Stomach (tissue), 9 donors: ENCODE data around the gene PET100. TPM values are rescaled to one million over a fixed set of nuclear protein-coding genes. Genes with fewer than 3 reads are reported as not detected.

Source experiments
- DNase-seq, 2 donors: peaks; one replicate each; pipeline versions ENCODE4 v3.0.0 to v3.0.0-alpha.2; 2013 to 2019
- H3K27ac ChIP-seq, 5 donors: fragments of 200-600 bp in 4 of 5; sonication (generic) in 4 of 5; one replicate each; pipeline ENCODE4 v1.5.1; 2013 to 2019; ENCODE audit warnings: mild to moderate bottlenecking in 1 of 5, moderate library complexity in 1 of 5
- H3K27me3 ChIP-seq, 3 donors: fragments of 200-600 bp; sonication (generic); one replicate each; pipeline ENCODE4 v1.5.1; 2017 to 2019; ENCODE audit warnings: mixed run types in 1 of 3
- H3K36me3 ChIP-seq, 4 donors: fragments of 200-600 bp; sonication (generic); 1 replicate in 3 of 4; 2 replicates in 1 of 4; pipeline ENCODE4 v1.5.1; 2016 to 2019
- H3K4me1 ChIP-seq, 4 donors: fragments of 200-600 bp; sonication (generic); one replicate each; pipeline ENCODE4 v1.5.1; 2016 to 2019
- H3K4me3 ChIP-seq, 4 donors: fragments of 200-600 bp; sonication (generic) in 3 of 4; one replicate each; pipeline ENCODE4 v1.5.1; 2016 to 2019; ENCODE audit warnings: mild to moderate bottlenecking in 1 of 4
- H3K9me3 ChIP-seq, 4 donors: fragments of 200-600 bp; sonication (generic); one replicate each; pipeline ENCODE4 v1.5.1; 2016 to 2019
- CTCF ChIP-seq, 7 experiments: fragments of 450-650 bp in 4 of 7; fragments of 200-600 bp in 3 of 7; sonication (generic) in 3 of 7; IDR thresholded peaks; one replicate each; pipeline ENCODE4 v1.5.1; 2016 to 2019; ENCODE audit warnings: antibody characterized with exemption in 7 of 7, control low read depth in 2 of 7, mild to moderate bottlenecking in 1 of 7
- EP300 ChIP-seq: sonication (generic); formaldehyde crosslinking; IDR thresholded peaks from one replicate; pipeline ENCODE4 v1.6.1; 2017; ENCODE audit warnings: antibody characterized with exemption
- POLR2A ChIP-seq, 4 donors: fragments of 450-650 bp; IDR thresholded peaks; one replicate each; pipeline ENCODE4 v1.6.1; 2016; ENCODE audit warnings: antibody characterized with exemption in 4 of 4, control low read depth in 2 of 4, mild to moderate bottlenecking in 1 of 4, moderate library complexity in 1 of 4
- POLR2AphosphoS5 ChIP-seq, 3 donors: sonication (generic); formaldehyde crosslinking; IDR thresholded peaks; one replicate each; pipeline ENCODE4 v1.6.1; 2016; ENCODE audit warnings: antibody characterized with exemption in 3 of 3
- WGBS, 5 donors: extraction: QIAGEN DNeasy Blood & Tissue Kit in 3 of 5; methylation state at CpG; one replicate each; pipeline versions ENCODE4 v1.1.5 to v1.1.7; 2013 to 2018; 5-methylcytosine and 5-hydroxymethylcytosine counted together
- intact Hi-C: fragments of 100-400 bp; cut with DNase I; formaldehyde crosslinking; loops from one replicate; pipeline ENCODE4 v1.15.1; 2023; ENCODE audit warnings: low total_unique reads
- polyA plus RNA-seq, 3 donors: library from polyadenylated mRNA; stranded (reverse); fragments of 200-250 nt; gene quantifications; one replicate each; pipeline ENCODE4 v1.2.3, GENCODE V29; 2013
- total RNA-seq, 5 donors: library from RNA; depleted of rRNA; stranded (reverse); fragments of >200 nt; gene quantifications; one replicate each; pipeline versions ENCODE4 v1.1.0 to v1.2.3, GENCODE V29; 2014 to 2016
- donor health status: healthy with polysubstance abuse.
- donor health status: Bipolar disorder and iron deficiency.
- donor health status: healthy.

PET100 gene
- total and polyA plus RNA-seq, 8 donors: 0.89 to 197 (median 28.1) TPM

- H3K36me3 ChIP-seq: peaks cover 10 to 83% (median 75%) of the 10 kb centered on the region in 4 donors
- WGBS, 5 donors: 86 to 92% (median 89%) methylated on average over 18 to 41 of the region's 41 CpGs
- H3K9me3 ChIP-seq: no peaks in the 10 kb centered on the region
- DNase-seq: no peak
- H3K4me3 ChIP-seq: no peak overlapping the region
- TF ChIP-seq POLR2A (IDR thresholded peaks at IDR 0.05) (no peak), EP300 (no peak), CTCF (IDR thresholded peaks at IDR 0.05) (no peak), POLR2AphosphoS5 (IDR thresholded peaks at IDR 0.05) (no peak)
- intact Hi-C loops: no loop called here
- H3K27me3 ChIP-seq: no peaks in the 10 kb centered on the region
- H3K27ac ChIP-seq: no peak overlapping the region
- H3K4me1 ChIP-seq: no peaks in the 10 kb centered on the region
These were observed 17.9 kb upstream of the PET100 start for GRCh38 chr19:7611541-7612279.

- H3K4me3 ChIP-seq: no peak overlapping the region
- H3K27ac ChIP-seq: no peak overlapping the region
- WGBS, 5 donors: 88 to 93% (median 90%) methylated on average over 58 to 81 of the region's 81 CpGs
- no peak for TF ChIP-seq CTCF (IDR thresholded peaks at IDR 0.05)
- no peak for TF ChIP-seq POLR2A (IDR thresholded peaks at IDR 0.05)
- no peak for TF ChIP-seq POLR2AphosphoS5 (IDR thresholded peaks at IDR 0.05)
- TF ChIP-seq EP300: no peak
- peaks cover 4 to 8% (median 7%) of the 10 kb centered on the region in 4 donors for H3K4me1 ChIP-seq
- no peaks in the 10 kb centered on the region for H3K27me3 ChIP-seq
- no peaks in the 10 kb centered on the region for H3K9me3 ChIP-seq
- no peak for DNase-seq
- intact Hi-C loops: no loop called here
- H3K36me3 ChIP-seq: peaks cover 10 to 84% (median 78%) of the 10 kb centered on the region in 4 donors
These were observed 17.0 kb upstream of the PET100 start for GRCh38 chr19:7612282-7613274.

GRCh38 chr19:7614859-7615741 lies 14.5 kb upstream of the PET100 start:
- H3K27me3 ChIP-seq: no peaks in the 10 kb centered on the region
- WGBS, 5 donors: 82 to 90% (median 88%) methylated on average over 40 to 59 of the region's 59 CpGs
- no peak for DNase-seq
- no peaks in the 10 kb centered on the region for H3K9me3 ChIP-seq
- no peak overlapping the region for H3K27ac ChIP-seq
- H3K4me1 ChIP-seq: peaks cover 16 to 32% (median 31%) of the 10 kb centered on the region in 4 donors
- peaks cover 11 to 84% (median 77%) of the 10 kb centered on the region in 4 donors for H3K36me3 ChIP-seq
- intact Hi-C loops: no loop called here
- no peak overlapping the region for H3K4me3 ChIP-seq
- TF ChIP-seq CTCF (IDR thresholded peaks at IDR 0.05) (no peak), POLR2AphosphoS5 (IDR thresholded peaks at IDR 0.05) (no peak), POLR2A (IDR thresholded peaks at IDR 0.05) (no peak), EP300 (no peak)
